CD4-positive, alpha-beta T cell treated with Interleukin-17A for 4 hours (primary cell): ENCODE data around the gene AFDN.
"Not testable (repeated sequence)": the region's sequence is repeated elsewhere in the genome, so short reads cannot be mapped to it uniquely, and the experiment has no call there.

ENCODE experiments used
- DNase-seq: peaks from one replicate; pipeline ENCODE4 v3.0.0-alpha.2; 2020; ENCODE audit warnings: mixed read lengths

Gene AFDN

DNA sequence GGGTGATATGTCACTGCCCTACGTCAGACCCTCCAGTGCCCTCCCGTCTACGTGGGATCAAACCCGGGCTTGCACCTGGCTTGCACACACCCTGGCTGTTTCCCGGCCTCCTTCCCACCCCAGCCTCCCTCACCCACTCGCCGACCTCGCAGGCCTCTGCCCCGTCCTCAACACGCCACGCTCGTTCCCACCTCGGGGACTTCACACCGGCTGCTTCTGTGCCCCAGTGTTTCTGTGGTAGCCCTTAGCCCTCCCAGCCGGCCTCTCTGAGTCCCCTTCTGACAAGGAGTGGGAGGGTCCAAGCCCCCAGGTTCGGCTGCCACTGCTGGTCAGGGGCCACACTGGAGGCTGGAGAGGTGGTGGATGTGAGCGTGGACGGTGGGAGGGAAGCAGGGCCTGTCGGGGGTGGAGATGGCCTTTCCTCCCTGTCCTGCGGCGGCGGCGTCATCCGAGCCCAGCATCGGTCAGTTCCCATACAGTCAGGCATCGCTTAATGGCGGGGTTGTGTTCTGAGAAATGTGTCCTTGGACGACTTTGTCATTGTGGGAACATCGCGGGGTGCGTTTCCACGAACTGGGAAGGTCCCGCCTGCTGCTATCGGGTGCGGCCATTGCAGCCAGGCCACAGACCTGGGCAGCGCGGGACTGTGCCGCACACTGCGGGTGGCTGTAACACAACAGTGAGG is 159.3 kb downstream of the AFDN start:
- DNase-seq = no peak

DNA sequence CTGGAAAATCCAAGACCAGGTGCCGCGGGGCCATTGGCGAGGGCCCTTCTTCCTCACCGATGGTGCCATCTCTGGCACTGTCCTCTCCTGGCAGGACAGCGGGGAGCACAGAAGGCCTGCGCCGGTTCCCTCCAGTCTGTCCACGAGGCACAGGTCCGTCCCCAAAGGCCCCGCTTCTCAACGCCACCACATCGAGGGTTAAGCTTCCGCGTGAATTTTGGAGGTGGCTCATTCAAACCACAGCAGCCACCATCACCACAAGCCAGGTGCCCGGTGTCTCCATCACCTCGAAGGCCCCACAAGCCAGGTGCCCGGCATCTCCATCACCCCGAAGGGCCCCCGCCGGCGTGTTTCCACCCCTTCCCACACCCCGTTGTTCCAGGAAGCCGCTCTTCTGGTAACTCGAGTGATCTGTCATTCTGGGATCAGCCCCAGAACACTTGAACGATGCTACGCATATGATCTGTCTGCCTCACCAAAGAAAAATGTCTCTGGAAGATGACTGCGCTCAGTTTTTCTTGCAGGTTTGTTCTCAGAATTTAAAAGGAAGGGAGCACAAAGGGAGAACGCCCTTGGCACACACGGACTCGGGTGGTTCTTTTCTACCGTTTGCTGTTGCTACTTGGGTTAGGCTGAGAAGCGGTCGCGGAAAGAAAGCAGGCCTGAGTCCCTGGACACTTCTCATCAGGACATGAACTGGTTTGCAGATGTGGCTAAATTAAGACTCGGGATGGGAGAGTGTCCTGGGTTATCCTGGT is 160.9 kb downstream of the AFDN start:
- no peak for DNase-seq

GRCh38 chr6:167988154-167988495 is 161.4 kb downstream of the AFDN start:
- no peak for DNase-seq

DNA sequence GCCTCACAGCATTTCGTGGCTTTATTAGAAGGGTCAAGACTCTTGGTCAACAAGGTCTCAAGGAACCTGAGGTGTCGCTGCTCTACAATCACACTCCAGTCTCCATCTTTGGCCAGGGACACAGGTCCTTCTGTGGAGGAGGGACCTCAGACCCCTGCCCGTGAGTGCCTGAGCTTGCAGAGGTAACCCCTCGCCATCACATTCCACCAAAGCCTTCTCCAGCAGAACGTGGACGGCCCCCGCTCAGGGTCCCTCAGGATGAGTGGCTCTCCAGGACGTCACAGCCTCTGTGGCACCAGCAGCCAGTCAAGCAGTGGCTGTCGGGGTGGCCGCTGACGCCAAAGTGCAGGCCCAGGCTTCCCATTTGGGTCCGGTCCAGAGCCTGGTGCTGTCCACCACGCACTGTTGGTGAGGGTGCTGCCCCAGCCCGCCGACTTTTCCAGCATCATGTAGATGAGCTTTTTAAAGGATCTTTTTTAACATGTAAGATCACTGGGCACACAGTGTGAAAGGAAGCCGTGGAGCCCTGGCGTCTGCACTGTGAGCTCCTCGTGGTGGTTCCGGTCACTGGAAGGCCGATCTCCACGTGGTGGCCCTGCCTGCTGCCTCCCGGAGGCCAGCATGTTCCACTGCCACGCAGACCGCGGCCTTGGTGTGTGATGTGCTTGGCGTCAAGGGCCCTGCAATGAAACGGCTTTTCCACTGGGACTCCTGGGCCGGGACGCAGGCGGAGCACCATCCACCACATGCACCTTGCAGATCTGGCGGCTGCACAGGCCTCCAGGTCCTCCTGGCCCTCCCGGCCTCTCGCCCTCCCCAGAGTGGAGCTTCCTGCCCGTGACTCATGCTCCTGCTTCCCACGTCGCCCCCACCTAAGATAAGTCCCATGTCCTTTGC is 162.5 kb downstream of the AFDN start:
- no peak for DNase-seq

GRCh38 chr6:167990016-167990945 is 163.6 kb downstream of the AFDN start:
- no peak for DNase-seq

DNA sequence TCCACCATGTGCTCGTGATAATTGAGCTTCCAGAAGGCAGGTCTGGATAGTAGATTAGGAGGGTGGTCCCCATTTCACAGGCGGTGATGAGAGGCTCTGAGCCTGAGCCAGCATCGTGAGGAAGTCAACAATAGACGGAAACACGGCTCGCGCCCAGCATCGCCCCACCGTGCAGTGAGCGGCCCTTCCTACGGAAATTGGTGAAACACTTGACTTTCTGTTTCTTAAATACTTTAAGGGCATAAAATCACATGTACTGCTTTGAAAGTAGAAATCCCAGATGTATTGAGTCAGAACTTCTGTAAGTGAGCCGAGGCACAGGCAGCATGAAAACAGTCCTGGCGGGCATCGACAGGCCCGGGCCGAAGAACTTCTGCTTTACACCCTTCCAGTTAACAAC is 166.5 kb downstream of the AFDN start:
- no peak for DNase-seq

DNA sequence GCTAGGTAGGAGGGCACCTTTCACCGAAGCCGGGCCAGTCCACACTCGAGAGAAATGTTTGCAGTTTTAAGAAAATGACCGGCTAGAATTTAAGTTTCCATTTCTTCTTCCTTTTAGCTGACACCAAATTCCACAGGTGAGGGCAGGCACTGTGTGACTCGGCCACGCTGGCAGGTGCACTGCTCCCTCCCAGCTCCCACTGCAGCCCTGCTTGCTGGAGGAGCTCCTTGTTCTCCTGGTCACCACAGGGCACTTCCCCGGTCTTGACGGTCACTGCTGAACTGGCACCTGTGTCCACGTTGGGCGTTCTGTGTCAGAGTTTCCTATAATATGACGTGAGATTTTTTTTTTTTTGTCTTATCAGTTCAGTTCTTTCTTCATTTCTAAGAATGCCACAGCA is 167.1 kb downstream of the AFDN start:
- no peak for DNase-seq

GRCh38 chr6:167995302-167995701 is 168.6 kb downstream of the AFDN start:
- no peak for DNase-seq

DNA sequence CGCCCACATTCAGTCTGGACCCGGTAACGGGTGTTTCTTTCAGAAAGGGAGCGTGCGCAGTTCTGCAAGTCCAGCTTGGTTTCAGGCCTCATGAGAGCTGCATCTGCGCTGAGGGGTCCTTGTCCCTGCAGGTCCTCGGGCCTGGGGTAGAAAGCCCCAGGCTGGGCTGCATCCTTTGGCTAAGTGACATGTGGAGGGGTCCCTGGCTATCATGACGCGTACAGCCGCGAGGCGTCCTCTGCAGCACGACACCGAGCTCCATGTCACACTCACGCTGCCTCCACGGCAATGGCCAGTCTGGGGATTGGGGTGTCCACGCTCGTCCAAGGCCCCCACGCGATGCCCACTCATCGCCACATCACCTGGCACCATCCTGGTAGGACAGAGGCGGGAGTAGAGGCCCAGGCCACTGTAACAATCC is 169.0 kb downstream of the AFDN start:
- no peak for DNase-seq

DNA sequence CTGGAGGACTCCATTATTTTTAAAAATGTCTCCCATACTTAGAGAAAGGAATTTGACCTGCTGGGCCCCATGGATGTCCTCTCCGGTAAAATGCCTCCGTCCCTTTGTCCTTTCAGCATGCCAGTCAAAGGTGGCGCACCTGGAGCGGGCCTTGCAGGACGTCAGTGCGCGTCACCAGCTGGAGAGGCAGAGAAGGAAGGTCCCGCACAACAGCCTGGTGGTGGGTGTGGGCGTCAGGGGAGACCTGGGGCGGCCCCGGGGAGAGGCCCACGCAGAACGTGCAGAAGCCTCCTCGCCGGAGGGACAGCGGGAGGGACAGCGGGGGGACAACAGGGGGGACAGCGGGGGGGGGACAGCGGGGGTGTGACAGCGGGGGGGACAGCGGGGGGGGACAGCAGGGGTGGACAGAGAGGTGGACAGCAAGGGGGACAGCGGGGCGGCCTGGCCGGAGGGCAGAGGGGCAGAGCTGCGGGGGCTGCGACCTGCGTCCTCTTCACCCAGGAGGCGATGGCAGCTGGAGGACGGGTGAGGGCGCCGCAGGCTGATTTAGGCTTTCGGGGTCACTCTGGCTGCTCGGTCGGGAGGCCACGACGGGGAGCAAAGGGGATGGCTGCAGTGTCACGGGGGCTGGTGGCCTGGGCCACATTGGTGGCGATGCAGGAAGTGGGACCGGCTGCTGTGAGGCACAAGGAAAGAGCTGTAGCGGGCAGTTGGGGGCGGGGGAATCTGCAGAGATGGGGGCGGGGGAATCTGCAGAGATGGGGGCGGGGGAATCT is 169.9 kb downstream of the AFDN start:
- no peak for DNase-seq

DNA sequence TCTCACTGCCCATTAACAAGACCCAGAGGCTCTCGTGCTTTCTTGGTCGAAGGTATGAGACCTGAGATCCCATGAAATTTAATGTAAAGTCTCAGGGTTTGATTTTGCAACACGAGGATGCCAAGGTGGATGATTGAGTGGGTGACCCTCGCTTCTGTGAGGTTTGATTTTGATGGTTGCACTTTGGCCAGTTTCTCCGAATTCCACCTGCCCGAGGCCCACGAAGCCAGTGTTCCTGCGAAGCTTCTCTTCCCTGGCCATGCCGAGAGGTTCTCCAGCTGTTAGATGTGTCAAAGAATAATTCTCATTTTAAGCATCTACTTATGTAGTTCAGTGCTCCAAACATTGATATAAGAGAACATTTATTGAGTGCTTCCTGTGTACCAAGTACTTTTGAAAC is 170.9 kb downstream of the AFDN start, which contains the start of gene KIF25:
Gene KIF25 (plus strand): TSS at position 30 of the 400 bp plus-strand sequence. CDS start 31,915 bp downstream, outside the sequence.
- DNase-seq = no peak

DNA sequence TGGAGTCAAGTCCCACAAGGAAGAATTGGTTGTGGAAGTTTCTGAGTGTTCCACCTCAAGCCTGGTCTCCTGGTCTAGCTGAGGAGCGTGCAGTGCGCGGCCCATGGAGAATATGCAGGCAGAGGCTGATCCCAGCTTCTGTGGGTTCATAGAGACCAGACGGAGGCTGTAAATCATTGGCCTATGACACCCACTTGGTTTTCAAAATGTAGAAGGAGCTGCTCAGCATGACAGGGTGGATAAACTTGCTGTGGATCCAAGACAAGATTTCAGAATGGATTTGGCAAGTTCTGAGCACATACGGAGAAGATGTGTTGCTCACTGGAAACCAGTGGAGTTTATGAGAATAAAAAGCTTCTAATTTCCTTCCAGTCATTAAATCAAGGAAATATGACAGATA is 171.5 kb downstream of the AFDN start:
- no peak for DNase-seq

DNA sequence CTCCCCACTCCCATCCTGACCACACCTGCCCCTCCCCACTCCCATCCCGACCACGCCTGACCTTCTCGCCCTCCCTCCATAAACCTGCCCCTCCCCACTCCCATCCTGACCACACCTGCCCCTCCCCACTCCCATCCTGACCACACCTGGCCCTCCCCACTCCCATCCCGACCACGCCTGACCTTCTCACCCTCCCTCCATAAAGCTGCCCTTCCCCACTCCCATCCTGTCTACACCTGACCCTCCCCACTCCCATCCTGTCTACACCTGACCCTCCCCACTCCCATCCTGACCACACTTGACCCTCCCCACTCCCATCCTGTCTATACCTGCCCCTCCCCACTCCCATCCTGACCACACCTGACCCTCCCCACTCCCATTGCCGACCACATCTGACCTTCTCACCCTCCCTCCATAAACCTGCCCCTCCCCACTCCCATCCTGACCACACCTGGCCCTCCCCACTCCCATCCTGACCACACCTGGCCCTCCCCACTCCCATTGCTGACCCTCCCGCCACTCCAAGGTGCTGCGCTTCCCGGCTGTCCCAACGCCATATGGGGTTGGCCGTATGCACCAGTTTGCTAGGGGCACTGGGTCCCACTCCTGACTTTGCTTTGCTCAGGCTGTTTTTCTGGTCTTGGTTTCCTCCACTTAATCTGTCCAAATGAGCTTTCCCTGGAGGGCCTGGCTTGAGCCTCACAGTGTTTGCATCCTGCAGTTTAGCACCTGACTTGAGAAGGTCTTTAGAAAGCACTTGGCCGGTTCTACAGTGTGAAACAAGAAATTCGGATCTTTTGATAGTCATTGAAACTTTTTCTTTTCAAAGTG is 173.7 kb downstream of the AFDN start:
- DNase-seq = no peak

DNA sequence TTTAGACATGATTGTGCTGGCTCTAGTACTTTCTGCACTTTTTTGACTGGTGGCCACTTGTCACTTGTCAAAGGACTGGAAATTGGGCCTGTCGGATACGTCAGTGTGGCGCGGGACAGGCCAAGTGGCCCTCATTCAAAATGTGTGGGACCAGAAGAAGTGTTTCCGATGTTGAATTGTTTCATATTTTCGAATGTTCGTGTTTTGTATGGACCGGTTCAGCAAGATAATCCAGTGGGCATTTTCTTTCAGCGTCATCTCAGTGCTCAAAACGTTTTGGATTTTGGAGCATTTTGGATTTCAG is 174.3 kb downstream of the AFDN start:
- DNase-seq = no peak

DNA sequence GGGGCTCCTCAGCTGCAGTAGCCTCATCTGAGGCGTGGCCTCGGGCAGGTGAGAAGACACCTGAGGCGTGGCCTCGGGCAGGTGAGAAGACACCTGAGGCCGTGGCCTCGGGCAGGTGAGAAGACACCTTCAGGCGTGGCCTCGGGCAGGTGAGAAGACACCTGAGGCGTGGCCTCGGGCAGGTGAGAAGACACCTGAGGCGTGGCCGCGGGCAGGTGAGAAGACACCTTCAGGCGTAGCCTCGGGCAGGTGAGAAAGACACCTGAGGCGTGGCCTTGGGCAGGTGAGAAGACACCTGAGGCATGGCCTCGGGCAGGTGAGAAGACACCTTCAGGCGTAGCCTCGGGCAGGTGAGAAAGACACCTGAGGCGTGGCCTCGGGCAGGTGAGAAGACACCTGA is 174.8 kb downstream of the AFDN start:
- DNase-seq = not testable (repeated sequence)

DNA sequence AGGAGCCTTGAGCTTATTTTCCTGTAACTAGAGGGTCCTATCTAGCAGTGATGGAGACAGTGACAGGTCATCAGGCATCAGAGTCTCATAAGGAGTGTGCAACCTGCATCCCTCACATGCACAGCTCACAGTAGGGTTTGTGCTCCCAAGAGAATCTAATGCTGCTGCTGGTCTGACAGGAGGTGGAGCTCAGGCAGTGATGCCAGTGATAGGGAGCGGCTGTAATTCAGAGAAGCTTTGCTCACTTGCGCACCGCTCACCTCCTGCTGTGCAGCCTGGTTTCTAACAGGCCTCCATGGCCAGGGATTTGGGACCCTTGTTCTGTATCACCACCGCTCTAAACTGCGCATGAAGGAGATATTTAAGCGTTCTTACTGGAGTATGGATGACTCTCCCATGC is 176.1 kb downstream of the AFDN start:
- DNase-seq = no peak

DNA sequence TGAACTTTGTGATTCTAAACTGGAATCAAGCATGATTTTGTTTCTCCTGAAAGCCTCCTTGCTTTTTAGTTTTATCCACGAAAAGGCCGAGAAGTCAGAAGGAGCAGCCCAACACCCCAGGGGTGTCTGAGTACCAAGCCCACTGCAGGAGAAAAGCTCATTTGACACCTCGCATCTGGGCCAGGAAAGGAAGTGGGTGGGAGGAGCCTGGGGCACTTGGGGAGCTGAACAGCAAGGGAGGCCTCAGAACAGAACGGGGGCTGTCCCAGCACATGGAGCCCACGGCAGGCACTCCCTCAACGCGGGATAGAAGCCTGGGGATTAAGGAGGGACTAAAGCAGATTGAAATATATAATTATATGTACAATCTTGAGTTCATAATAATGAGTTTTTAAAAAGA is 177.3 kb downstream of the AFDN start:
- DNase-seq = no peak

DNA sequence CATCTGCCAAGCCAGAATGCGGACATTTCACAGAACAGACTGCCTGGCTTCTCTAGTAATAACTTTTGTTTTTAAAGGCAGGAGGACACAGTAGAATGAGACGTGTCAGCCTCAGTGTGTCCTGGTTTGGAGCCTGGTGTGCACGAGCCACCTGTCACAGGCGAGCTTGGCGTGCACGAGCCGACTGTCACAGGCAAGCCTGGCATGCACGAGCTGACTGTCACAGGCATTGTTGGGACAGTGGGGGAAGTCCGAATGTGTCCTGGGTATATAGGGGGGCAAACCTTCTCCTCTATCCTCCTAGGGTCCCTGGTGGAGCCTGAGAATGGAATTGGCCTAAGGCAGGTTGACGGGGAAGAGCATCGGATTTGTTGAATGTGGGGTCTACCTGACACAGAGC is 178.2 kb downstream of the AFDN start:
- DNase-seq = no peak

GRCh38 chr6:168005796-168006195 is 179.1 kb downstream of the AFDN start:
- no peak for DNase-seq

GRCh38 chr6:168007592-168008338 is 181.1 kb downstream of the AFDN start:
- DNase-seq = no peak
